Stomach (tissue), 4 donors: ENCODE data around the gene MAG.

ENCODE experiments used
- EP300 ChIP-seq: sonication (generic); formaldehyde crosslinking; IDR thresholded peaks from one replicate; pipeline ENCODE4 v1.6.1; 2017; ENCODE audit warnings: antibody characterized with exemption
- POLR2A ChIP-seq, 4 donors: fragments of 450-650 bp; IDR thresholded peaks; one replicate each; pipeline ENCODE4 v1.6.1; 2016; ENCODE audit warnings: antibody characterized with exemption in 4 of 4, control low read depth in 2 of 4, mild to moderate bottlenecking in 1 of 4, moderate library complexity in 1 of 4
- POLR2AphosphoS5 ChIP-seq, 3 donors: sonication (generic); formaldehyde crosslinking; IDR thresholded peaks; one replicate each; pipeline ENCODE4 v1.6.1; 2016; ENCODE audit warnings: antibody characterized with exemption in 3 of 3
- TF ChIP-seq, protein P1 (sequence below), 7 experiments: fragments of 450-650 bp in 4 of 7; fragments of 200-600 bp in 3 of 7; sonication (generic) in 3 of 7; IDR thresholded peaks; one replicate each; pipeline ENCODE4 v1.5.1; 2016 to 2019; ENCODE audit warnings: antibody characterized with exemption in 7 of 7, control low read depth in 2 of 7, mild to moderate bottlenecking in 1 of 7

DNA sequence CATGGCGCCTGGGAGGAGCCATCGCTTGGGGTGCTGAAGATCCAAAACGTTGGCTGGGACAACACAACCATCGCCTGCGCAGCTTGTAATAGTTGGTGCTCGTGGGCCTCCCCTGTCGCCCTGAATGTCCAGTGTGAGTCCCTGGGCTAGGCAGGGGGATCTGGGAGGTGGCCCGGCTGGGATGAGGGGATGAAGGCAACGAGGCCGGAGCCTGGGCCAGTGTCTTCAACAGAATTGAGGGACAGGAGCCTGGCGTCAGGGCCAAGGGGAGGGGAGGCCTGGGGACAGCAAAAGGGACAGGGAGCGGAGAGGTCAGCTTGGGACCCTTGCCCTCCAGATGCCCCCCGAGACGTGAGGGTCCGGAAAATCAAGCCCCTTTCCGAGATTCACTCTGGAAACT lies 49.0 kb downstream of the MAG start:
- TF ChIP-seq, protein P1, sequence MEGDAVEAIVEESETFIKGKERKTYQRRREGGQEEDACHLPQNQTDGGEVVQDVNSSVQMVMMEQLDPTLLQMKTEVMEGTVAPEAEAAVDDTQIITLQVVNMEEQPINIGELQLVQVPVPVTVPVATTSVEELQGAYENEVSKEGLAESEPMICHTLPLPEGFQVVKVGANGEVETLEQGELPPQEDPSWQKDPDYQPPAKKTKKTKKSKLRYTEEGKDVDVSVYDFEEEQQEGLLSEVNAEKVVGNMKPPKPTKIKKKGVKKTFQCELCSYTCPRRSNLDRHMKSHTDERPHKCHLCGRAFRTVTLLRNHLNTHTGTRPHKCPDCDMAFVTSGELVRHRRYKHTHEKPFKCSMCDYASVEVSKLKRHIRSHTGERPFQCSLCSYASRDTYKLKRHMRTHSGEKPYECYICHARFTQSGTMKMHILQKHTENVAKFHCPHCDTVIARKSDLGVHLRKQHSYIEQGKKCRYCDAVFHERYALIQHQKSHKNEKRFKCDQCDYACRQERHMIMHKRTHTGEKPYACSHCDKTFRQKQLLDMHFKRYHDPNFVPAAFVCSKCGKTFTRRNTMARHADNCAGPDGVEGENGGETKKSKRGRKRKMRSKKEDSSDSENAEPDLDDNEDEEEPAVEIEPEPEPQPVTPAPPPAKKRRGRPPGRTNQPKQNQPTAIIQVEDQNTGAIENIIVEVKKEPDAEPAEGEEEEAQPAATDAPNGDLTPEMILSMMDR (IDR thresholded peaks at IDR 0.05) = no peak
- no peak for TF ChIP-seq POLR2AphosphoS5 (IDR thresholded peaks at IDR 0.05)
- TF ChIP-seq EP300 = no peak
- TF ChIP-seq POLR2A (IDR thresholded peaks at IDR 0.05) = no peak
